Measurements from ENCODE around the gene WFDC9.
"Not testable (repeated sequence)": the region's sequence is repeated elsewhere in the genome, so short reads cannot be mapped to it uniquely, and the experiment has no call there.

The WFDC9 gene

GRCh38 chr20:45631184-45631583 lies at the start of gene WFDC9:
Gene WFDC9, minus strand, starts transcription at chr20:45631284. Its CDS starts 21,103 bp downstream, at chr20:45610181.
- no peak for DNase-seq (ENCODE audit: low spot score)

GRCh38 chr20:45679650-45680049 lies 48.6 kb upstream of the WFDC9 start:
- no peak for DNase-seq (ENCODE audit: low spot score)

- DNase-seq (ENCODE audit: low spot score) = no peak
Observed at GRCh38 chr20:45672765-45673164, 41.7 kb upstream of the WFDC9 start.

- no peak for DNase-seq (ENCODE audit: low spot score)
Observed at GRCh38 chr20:45670139-45670538, 39.1 kb upstream of the WFDC9 start, which contains the start of gene WFDC11. Gene WFDC11, minus strand, starts transcription at chr20:45670239. Its CDS starts 19,639 bp downstream, at chr20:45650600.

GRCh38 chr20:45657038-45657437 lies 26.0 kb upstream of the WFDC9 start:
- not testable (repeated sequence) for DNase-seq (ENCODE audit: low spot score)

GRCh38 chr20:45651726-45652125 lies 20.6 kb upstream of the WFDC9 start:
- not testable (repeated sequence) for DNase-seq (ENCODE audit: low spot score)

GRCh38 chr20:45649312-45649863 lies 18.3 kb upstream of the WFDC9 start:
- DNase-seq (ENCODE audit: low spot score) = no peak

GRCh38 chr20:45647441-45648050 lies 16.5 kb upstream of the WFDC9 start:
- no peak for DNase-seq (ENCODE audit: low spot score)

GRCh38 chr20:45646875-45647274 lies 15.8 kb upstream of the WFDC9 start:
- DNase-seq (ENCODE audit: low spot score) = no peak

GRCh38 chr20:45645869-45646268 lies 14.8 kb upstream of the WFDC9 start:
- DNase-seq (ENCODE audit: low spot score) = not testable (repeated sequence)

GRCh38 chr20:45641076-45641475 lies 10.0 kb upstream of the WFDC9 start:
- not testable (repeated sequence) for DNase-seq (ENCODE audit: low spot score)

GRCh38 chr20:45639687-45640086 lies 8.6 kb upstream of the WFDC9 start:
- no peak for DNase-seq (ENCODE audit: low spot score)

- no peak for DNase-seq (ENCODE audit: low spot score)
Observed at GRCh38 chr20:45636513-45636912, 5.4 kb upstream of the WFDC9 start.

- DNase-seq (ENCODE audit: low spot score) = no peak
Observed at GRCh38 chr20:45630371-45630770, 713 bp downstream of the WFDC9 start.

GRCh38 chr20:45629496-45630100 lies 1.5 kb downstream of the WFDC9 start, which contains the start of gene WFDC10A:
Gene WFDC10A, plus strand, starts transcription at chr20:45629739. Its CDS starts 75 bp downstream, at chr20:45629814.
- DNase-seq (ENCODE audit: low spot score) = no peak

- DNase-seq (ENCODE audit: low spot score) = no peak
Observed at GRCh38 chr20:45626540-45626939, 4.5 kb downstream of the WFDC9 start.

GRCh38 chr20:45621593-45621992 lies 9.5 kb downstream of the WFDC9 start:
- DNase-seq (ENCODE audit: low spot score) = no peak

GRCh38 chr20:45617591-45617990 lies 13.5 kb downstream of the WFDC9 start:
- DNase-seq (ENCODE audit: low spot score) = no peak

- no peak for DNase-seq (ENCODE audit: low spot score)
Observed at GRCh38 chr20:45612314-45612713, 18.8 kb downstream of the WFDC9 start.

GRCh38 chr20:45611054-45611453 lies 20.0 kb downstream of the WFDC9 start:
- no peak for DNase-seq (ENCODE audit: low spot score)

GRCh38 chr20:45607810-45608209 lies 23.3 kb downstream of the WFDC9 start:
- no peak for DNase-seq (ENCODE audit: low spot score)

- no peak for DNase-seq (ENCODE audit: low spot score)
Observed at GRCh38 chr20:45595235-45595634, 35.8 kb downstream of the WFDC9 start.

GRCh38 chr20:45593498-45593897 lies 37.6 kb downstream of the WFDC9 start:
- DNase-seq (ENCODE audit: low spot score) = no peak
